DMS 273 (cell line): ENCODE data around the gene C5orf52.

Experiments used
- DNase-seq: peaks from one replicate; lab custom pipeline; 2025; ENCODE audit not compliant: unreplicated experiment; lab: John Stamatoyannopoulos, UW

C5orf52 gene

GRCh38 chr5:157670662-157671591 is at the start of gene C5orf52:
C5orf52 (plus strand) TSS chr5:157671533; CDS start chr5:157671615, 82 bp downstream.
- peak; percentile 64 for DNase-seq

- DNase-seq, result no peak
Measured at GRCh38 chr5:157624144-157624543, 47.2 kb upstream of the C5orf52 start.

GRCh38 chr5:157626831-157627230 is 44.5 kb upstream of the C5orf52 start:
- no peak for DNase-seq

GRCh38 chr5:157630341-157630740 is 41.0 kb upstream of the C5orf52 start:
- no peak for DNase-seq

- DNase-seq, result no peak
Measured at GRCh38 chr5:157640406-157641066, 30.8 kb upstream of the C5orf52 start.

- no peak for DNase-seq
Measured at GRCh38 chr5:157648275-157648990, 22.9 kb upstream of the C5orf52 start.

GRCh38 chr5:157649101-157649500 is 22.2 kb upstream of the C5orf52 start:
- no peak for DNase-seq

GRCh38 chr5:157650991-157651611 is 20.2 kb upstream of the C5orf52 start:
- no peak for DNase-seq

GRCh38 chr5:157651623-157652376 is 19.5 kb upstream of the C5orf52 start:
- DNase-seq, result peak; percentile 81

- DNase-seq, result no peak
Measured at GRCh38 chr5:157652377-157652692, 19.0 kb upstream of the C5orf52 start, which contains the start of gene SOX30. SOX30 (minus strand) TSS chr5:157652438; CDS start chr5:157652078, 360 bp downstream.

- DNase-seq, result no peak
Measured at GRCh38 chr5:157657516-157657915, 13.8 kb upstream of the C5orf52 start.

- no peak for DNase-seq
Measured at GRCh38 chr5:157658893-157659292, 12.4 kb upstream of the C5orf52 start.

GRCh38 chr5:157659868-157660660 is 11.3 kb upstream of the C5orf52 start:
- no peak for DNase-seq

GRCh38 chr5:157665467-157666070 is 5.8 kb upstream of the C5orf52 start:
- DNase-seq, result no peak

- DNase-seq, result no peak
Measured at GRCh38 chr5:157668356-157668755, 3.0 kb upstream of the C5orf52 start.

GRCh38 chr5:157669701-157670097 is 1.6 kb upstream of the C5orf52 start:
- no peak for DNase-seq

GRCh38 chr5:157671592-157672330 is 428 bp downstream of the C5orf52 start:
- no peak for DNase-seq

- no peak for DNase-seq
Measured at GRCh38 chr5:157672976-157673375, 1.6 kb downstream of the C5orf52 start.
